GM18498 (cell line): ENCODE results near the gene ZMPSTE24.

ENCODE experiments used
- ATAC-seq: cut with Tn5 transposase; IDR thresholded peaks from one replicate; pipeline ENCODE4 v1.9.1; 2021; ENCODE audit warnings: mild to moderate bottlenecking, moderate library complexity; ENCODE audit not compliant: unreplicated experiment

Gene ZMPSTE24

GRCh38 chr1:40257313-40257687 is 736 bp upstream of the ZMPSTE24 start:
- ATAC-seq, result no peak

- ATAC-seq, result no peak
Measured at GRCh38 chr1:40258445-40258769, 371 bp downstream of the ZMPSTE24 start.

GRCh38 chr1:40264354-40264781 is 6.3 kb downstream of the ZMPSTE24 start:
- no peak for ATAC-seq

- ATAC-seq, result no peak
Measured at GRCh38 chr1:40265298-40265697, 7.3 kb downstream of the ZMPSTE24 start.

- ATAC-seq, result no peak
Measured at GRCh38 chr1:40265919-40266318, 7.9 kb downstream of the ZMPSTE24 start.

- ATAC-seq, result no peak
Measured at GRCh38 chr1:40266786-40267535, 8.9 kb downstream of the ZMPSTE24 start.

- ATAC-seq, result no peak
Measured at GRCh38 chr1:40267767-40268187, 9.7 kb downstream of the ZMPSTE24 start.

GRCh38 chr1:40268211-40268610 is 10.2 kb downstream of the ZMPSTE24 start:
- ATAC-seq, result no peak

- ATAC-seq, result no peak
Measured at GRCh38 chr1:40270152-40270834, 12.3 kb downstream of the ZMPSTE24 start.

GRCh38 chr1:40272653-40273213 is 14.7 kb downstream of the ZMPSTE24 start:
- ATAC-seq, result no peak

- ATAC-seq, result no peak
Measured at GRCh38 chr1:40273547-40274166, 15.6 kb downstream of the ZMPSTE24 start.

- ATAC-seq, result no peak
Measured at GRCh38 chr1:40274331-40274730, 16.3 kb downstream of the ZMPSTE24 start.

- ATAC-seq, result no peak
Measured at GRCh38 chr1:40276122-40276521, 18.1 kb downstream of the ZMPSTE24 start.

- ATAC-seq, result no peak
Measured at GRCh38 chr1:40281853-40282252, 23.8 kb downstream of the ZMPSTE24 start.

GRCh38 chr1:40291293-40291692 is 33.3 kb downstream of the ZMPSTE24 start:
- ATAC-seq, result no peak

GRCh38 chr1:40299366-40300248 is 41.6 kb downstream of the ZMPSTE24 start:
- ATAC-seq, result no peak

GRCh38 chr1:40300249-40300567 is 42.2 kb downstream of the ZMPSTE24 start:
- ATAC-seq, result no peak

GRCh38 chr1:40300651-40301050 is 42.6 kb downstream of the ZMPSTE24 start:
- no peak for ATAC-seq

- ATAC-seq, result no peak
Measured at GRCh38 chr1:40301066-40301465, 43.0 kb downstream of the ZMPSTE24 start.

- ATAC-seq, result no peak
Measured at GRCh38 chr1:40301541-40302299, 43.7 kb downstream of the ZMPSTE24 start.
